Esophagus muscularis mucosa (tissue), 4 donors: ENCODE data around the gene AK8. TPM values are rescaled to one million over a fixed set of nuclear protein-coding genes. Genes with fewer than 3 reads are reported as not detected.

Experiments
- DNase-seq: peaks from one replicate; pipeline ENCODE4 v3.0.0-alpha.2; 2017; ENCODE audit errors: extremely low spot score
- H3K27ac ChIP-seq, 4 donors: fragments of 200-600 bp; sonication (generic); replicated peaks in 1 of 4; 1 replicate in 3 of 4; 2 replicates in 1 of 4; pipeline ENCODE4 v1.5.1; 2016 to 2019; ENCODE audit warnings: mild to moderate bottlenecking in 1 of 4
- H3K27me3 ChIP-seq, 4 donors: fragments of 200-600 bp; sonication (generic); one replicate each; pipeline versions ENCODE4 v1.5.1 to v1.6.0; 2016 to 2019
- H3K36me3 ChIP-seq, 4 donors: fragments of 200-600 bp; sonication (generic); one replicate each; pipeline ENCODE4 v1.5.1; 2016 to 2019
- H3K4me1 ChIP-seq, 4 donors: fragments of 200-600 bp; sonication (generic); one replicate each; pipeline ENCODE4 v1.5.1; 2016 to 2019
- H3K4me3 ChIP-seq, 4 donors: fragments of 200-600 bp; sonication (generic); 1 replicate in 2 of 4; 2 replicates in 2 of 4; pipeline ENCODE4 v1.5.1; 2016 to 2019; ENCODE audit warnings: mild to moderate bottlenecking in 4 of 4, moderate library complexity in 1 of 4
- H3K9me3 ChIP-seq, 4 donors: fragments of 200-600 bp; sonication (generic); 1 replicate in 3 of 4; 2 replicates in 1 of 4; pipeline ENCODE4 v1.5.1; 2016 to 2019
- CTCF ChIP-seq, 3 experiments: fragments of 200-600 bp in 2 of 3; fragments of 450-650 bp in 1 of 3; sonication (generic) in 2 of 3; IDR thresholded peaks; one replicate each; pipeline ENCODE4 v1.5.1; 2017 to 2019; ENCODE audit warnings: antibody characterized with exemption in 3 of 3, mild to moderate bottlenecking in 2 of 3, moderate library complexity in 1 of 3
- EP300 ChIP-seq: sonication (generic); formaldehyde crosslinking; IDR thresholded peaks from one replicate; pipeline ENCODE4 v1.6.1; 2017; ENCODE audit warnings: antibody characterized with exemption
- POLR2A ChIP-seq: fragments of 450-650 bp; IDR thresholded peaks from one replicate; pipeline ENCODE4 v1.6.1; 2017; ENCODE audit warnings: antibody characterized with exemption, moderate library complexity, mild to moderate bottlenecking, low read depth
- POLR2AphosphoS5 ChIP-seq, 2 donors: sonication (generic); formaldehyde crosslinking; IDR thresholded peaks; one replicate each; pipeline ENCODE4 v1.6.1; 2017; ENCODE audit warnings: antibody characterized with exemption in 2 of 2
- WGBS: methylation state at CpG from one replicate; pipeline ENCODE4 v1.1.5; 2018; 5-methylcytosine and 5-hydroxymethylcytosine counted together
- intact Hi-C: fragments of 100-400 bp; cut with DNase I; formaldehyde crosslinking; loops from one replicate; pipeline ENCODE4 v1.15.1; 2023
- total RNA-seq, 4 donors: library from RNA; depleted of rRNA; stranded (reverse); fragments of >200 nt; gene quantifications; one replicate each; pipeline versions ENCODE4 v1.1.0 to v1.2.1, GENCODE V29; 2016

The AK8 gene
- total RNA-seq, 4 donors from 2014 or later: 0.39 to 1.5 (median 0.90) TPM

GRCh38 chr9:132879457-132880323, 1.6 kb upstream of the AK8 start:
- H3K9me3 ChIP-seq: no peaks in the 10 kb centered on the region
- peak overlapping the region; percentile 78 to 93 (median 87) for H3K4me3 ChIP-seq
- H3K4me1 ChIP-seq: peaks cover 11 to 24% (median 16%) of the 10 kb centered on the region in 4 donors
- no peak for DNase-seq
- H3K27me3 ChIP-seq: no peaks in the 10 kb centered on the region
- TF ChIP-seq POLR2A (no peak), CTCF (IDR thresholded peaks at IDR 0.05) (no peak), POLR2AphosphoS5 (IDR thresholded peaks at IDR 0.05) (no peak)
- H3K36me3 ChIP-seq: peaks cover 0 to 11% (median 4%) of the 10 kb centered on the region in 4 donors
- intact Hi-C loops: loop anchor here (5.0 kb wide), 2 partner anchors 68 to 207 kb away; partner anchors contain the start of gene GTF3C4
- H3K27ac ChIP-seq: peak overlapping the region; percentile 78 to 90 (median 88)
- 93% methylated on average over 6 of the region's 6 CpGs for WGBS

- intact Hi-C loops: loop anchor here (5.0 kb wide), 2 partner anchors 68 to 207 kb away; partner anchors contain the start of gene GTF3C4
- 18% methylated on average over 25 of the region's 42 CpGs for WGBS
- DNase-seq: peak; percentile 93
- H3K27ac ChIP-seq: peak within 1 kb of the TSS; percentile 78 to 90 (median 88)
- H3K4me3 ChIP-seq: peak within 1 kb of the TSS; percentile 78 to 93 (median 87)
- no peaks in the 10 kb centered on the region for H3K27me3 ChIP-seq
- TF ChIP-seq CTCF (IDR thresholded peaks at IDR 0.05): no peak
- TF ChIP-seq POLR2AphosphoS5 (IDR thresholded peaks at IDR 0.05): no peak
- no peak for TF ChIP-seq EP300
- TF ChIP-seq POLR2A: no peak
- peaks cover 11 to 24% (median 16%) of the 10 kb centered on the region in 4 donors for H3K4me1 ChIP-seq
- H3K9me3 ChIP-seq: no peaks in the 10 kb centered on the region
- H3K36me3 ChIP-seq: peaks cover 0 to 3% (median under 1%) of the 10 kb centered on the region in 4 donors
Measured at GRCh38 chr9:132878695-132879456, 792 bp upstream of the AK8 start, which contains the start of gene SPACA9. Gene SPACA9 (plus strand): TSS chr9:132878898. CDS start chr9:132883948, 5,050 bp downstream.

GRCh38 chr9:132877458-132877823, 643 bp downstream of the AK8 start:
- intact Hi-C loops: loop anchor here (5.0 kb wide), 2 partner anchors 70 to 205 kb away; partner anchors contain the start of gene GTF3C4
- no peaks in the 10 kb centered on the region for H3K9me3 ChIP-seq
- peaks cover 11 to 24% (median 16%) of the 10 kb centered on the region in 4 donors for H3K4me1 ChIP-seq
- WGBS: 10% methylated on average over 2 of the region's 14 CpGs
- H3K27ac ChIP-seq: peak overlapping the region in 3 of 4 donors; percentile 78 to 90 (median 87)
- H3K36me3 ChIP-seq: no peaks in the 10 kb centered on the region
- H3K27me3 ChIP-seq: no peaks in the 10 kb centered on the region
- no peak for DNase-seq
- TF ChIP-seq POLR2AphosphoS5 (IDR thresholded peaks at IDR 0.05): no peak
- TF ChIP-seq EP300: no peak
- no peak for TF ChIP-seq POLR2A
- TF ChIP-seq CTCF (IDR thresholded peaks at IDR 0.05): no peak
- peak overlapping the region; percentile 78 to 93 (median 87) for H3K4me3 ChIP-seq

GRCh38 chr9:132876849-132877248, 1.2 kb downstream of the AK8 start:
- intact Hi-C loops: loop anchor here (5.0 kb wide), 2 partner anchors 70 to 205 kb away; partner anchors contain the start of gene GTF3C4
- H3K27me3 ChIP-seq: no peaks in the 10 kb centered on the region
- no peak overlapping the region for H3K27ac ChIP-seq
- TF ChIP-seq POLR2A: no peak
- TF ChIP-seq POLR2AphosphoS5 (IDR thresholded peaks at IDR 0.05): no peak
- no peak for TF ChIP-seq CTCF (IDR thresholded peaks at IDR 0.05)
- no peak for TF ChIP-seq EP300
- DNase-seq: no peak
- H3K4me3 ChIP-seq: no peak overlapping the region
- no peaks in the 10 kb centered on the region for H3K9me3 ChIP-seq
- 80% methylated on average over 3 of the region's 3 CpGs for WGBS
- H3K4me1 ChIP-seq: peaks cover 11 to 24% (median 17%) of the 10 kb centered on the region in 4 donors
- no peaks in the 10 kb centered on the region for H3K36me3 ChIP-seq
